NCI-H146 treated with DMSO at 0.1 percent for 48 hours (cell line): ENCODE measurements around the gene C19orf18.
"Not testable (repeated sequence)": the region's sequence is repeated elsewhere in the genome, so short reads cannot be mapped to it uniquely, and the experiment has no call there.

Source experiments
- DNase-seq: peaks from one replicate; lab custom pipeline; 2025; ENCODE audit not compliant: unreplicated experiment; lab: John Stamatoyannopoulos, UW

C19orf18 gene

GRCh38 chr19:57974434-57974833 lies at the start of gene C19orf18:
Gene C19orf18 (minus strand): TSS chr19:57974534. CDS start chr19:57974432, 102 bp downstream.
- no peak for DNase-seq

- no peak for DNase-seq
Measured at GRCh38 chr19:58022283-58022660, 47.9 kb upstream of the C19orf18 start.

- DNase-seq, result peak; percentile 6
Measured at GRCh38 chr19:58021541-58022282, 47.4 kb upstream of the C19orf18 start.

GRCh38 chr19:58020129-58020528 lies 45.8 kb upstream of the C19orf18 start:
- DNase-seq, result no peak

GRCh38 chr19:58014141-58014540 lies 39.8 kb upstream of the C19orf18 start:
- no peak for DNase-seq

GRCh38 chr19:58010507-58010906 lies 36.2 kb upstream of the C19orf18 start:
- DNase-seq, result no peak

- DNase-seq, result peak; percentile 40
Measured at GRCh38 chr19:58009666-58010301, 35.5 kb upstream of the C19orf18 start.

GRCh38 chr19:58009301-58009665 lies 34.9 kb upstream of the C19orf18 start:
- DNase-seq, result no peak

- not testable (repeated sequence) for DNase-seq
Measured at GRCh38 chr19:58008877-58009276, 34.5 kb upstream of the C19orf18 start.

- no peak for DNase-seq
Measured at GRCh38 chr19:58007285-58007684, 33.0 kb upstream of the C19orf18 start.

GRCh38 chr19:58003174-58003828 lies 29.0 kb upstream of the C19orf18 start:
- no peak for DNase-seq

GRCh38 chr19:58002384-58003173 lies 28.2 kb upstream of the C19orf18 start, which contains the start of gene ZNF606:
Gene ZNF606 (minus strand): TSS chr19:58002820. CDS start chr19:58001319, 1,501 bp downstream.
- DNase-seq, result peak; percentile 71

GRCh38 chr19:58001895-58002369 lies 27.6 kb upstream of the C19orf18 start:
- no peak for DNase-seq

- DNase-seq, result no peak
Measured at GRCh38 chr19:58000677-58001076, 26.3 kb upstream of the C19orf18 start.

- DNase-seq, result no peak
Measured at GRCh38 chr19:57992841-57993240, 18.5 kb upstream of the C19orf18 start.

- DNase-seq, result no peak
Measured at GRCh38 chr19:57978586-57979289, 4.4 kb upstream of the C19orf18 start.

- no peak for DNase-seq
Measured at GRCh38 chr19:57964761-57965160, 9.6 kb downstream of the C19orf18 start.

- DNase-seq, result no peak
Measured at GRCh38 chr19:57961785-57962184, 12.5 kb downstream of the C19orf18 start.

- no peak for DNase-seq
Measured at GRCh38 chr19:57954996-57955395, 19.3 kb downstream of the C19orf18 start.

GRCh38 chr19:57949702-57950101 lies 24.6 kb downstream of the C19orf18 start:
- DNase-seq, result no peak
